T1000 (cell line): ENCODE data around the gene TAB2.
A peak's percentile ranks its signal among the peaks of the same experiment; 100 is the strongest.
"Not testable (repeated sequence)": the region's sequence is repeated elsewhere in the genome, so short reads cannot be mapped to it uniquely, and the experiment has no call there.

Source experiments
- DNase-seq: peaks from one replicate; lab custom pipeline; 2025; ENCODE audit warnings: mixed read lengths; lab: John Stamatoyannopoulos, UW

The TAB2 gene

GRCh38 chr6:149313070-149313469 is 4.4 kb upstream of the TAB2 start:
- DNase-seq, result no peak

- no peak for DNase-seq
These were observed 3.7 kb upstream of the TAB2 start for GRCh38 chr6:149313861-149314260.

GRCh38 chr6:149314325-149314905 is 3.1 kb upstream of the TAB2 start:
- DNase-seq, result no peak

GRCh38 chr6:149316108-149316727 is 1.3 kb upstream of the TAB2 start:
- no peak for DNase-seq

- DNase-seq, result peak; percentile 72
These were observed 520 bp upstream of the TAB2 start for GRCh38 chr6:149316740-149317643.

GRCh38 chr6:149318581-149319286 is 1.2 kb downstream of the TAB2 start:
- DNase-seq, result no peak

GRCh38 chr6:149319422-149319821 is 1.9 kb downstream of the TAB2 start:
- DNase-seq, result no peak

GRCh38 chr6:149320016-149320415 is 2.5 kb downstream of the TAB2 start:
- DNase-seq, result not testable (repeated sequence)

- no peak for DNase-seq
These were observed 3.3 kb downstream of the TAB2 start for GRCh38 chr6:149320796-149321195.

- no peak for DNase-seq
These were observed 5.8 kb downstream of the TAB2 start for GRCh38 chr6:149323353-149323752.

GRCh38 chr6:149323925-149324324 is 6.4 kb downstream of the TAB2 start:
- no peak for DNase-seq

GRCh38 chr6:149324428-149324827 is 6.9 kb downstream of the TAB2 start:
- no peak for DNase-seq

GRCh38 chr6:149325648-149326236 is 8.2 kb downstream of the TAB2 start:
- DNase-seq, result no peak

GRCh38 chr6:149327638-149328037 is 10.1 kb downstream of the TAB2 start:
- no peak for DNase-seq

GRCh38 chr6:149328083-149328482 is 10.6 kb downstream of the TAB2 start:
- DNase-seq, result no peak

- DNase-seq, result no peak
These were observed 12.0 kb downstream of the TAB2 start for GRCh38 chr6:149329529-149329928.

- no peak for DNase-seq
These were observed 12.6 kb downstream of the TAB2 start for GRCh38 chr6:149330133-149330532.

GRCh38 chr6:149331043-149331807 is 13.7 kb downstream of the TAB2 start:
- DNase-seq, result no peak

GRCh38 chr6:149331871-149332270 is 14.4 kb downstream of the TAB2 start:
- DNase-seq, result no peak

- no peak for DNase-seq
These were observed 15.2 kb downstream of the TAB2 start for GRCh38 chr6:149332602-149333265.

- DNase-seq, result no peak
These were observed 15.7 kb downstream of the TAB2 start for GRCh38 chr6:149333266-149333620.
